GM19023 (cell line): ENCODE results near the gene CSPG4.
"Not testable (repeated sequence)": the region's sequence is repeated elsewhere in the genome, so short reads cannot be mapped to it uniquely, and the experiment has no call there.

Source experiments
- ATAC-seq: cut with Tn5 transposase; IDR thresholded peaks from one replicate; pipeline ENCODE4 v1.9.1; 2021; ENCODE audit warnings: mild to moderate bottlenecking, moderate library complexity; ENCODE audit not compliant: unreplicated experiment

CSPG4 gene

GRCh38 chr15:75693028-75693427 lies 19.6 kb downstream of the CSPG4 start:
- ATAC-seq, result not testable (repeated sequence)

GRCh38 chr15:75692311-75692710 lies 20.3 kb downstream of the CSPG4 start:
- ATAC-seq, result not testable (repeated sequence)

- not testable (repeated sequence) for ATAC-seq
Observed at GRCh38 chr15:75689429-75689828, 23.2 kb downstream of the CSPG4 start.

- ATAC-seq, result no peak
Observed at GRCh38 chr15:75688831-75689230, 23.8 kb downstream of the CSPG4 start.

GRCh38 chr15:75688278-75688557 lies 24.4 kb downstream of the CSPG4 start:
- no peak for ATAC-seq

- no peak for ATAC-seq
Observed at GRCh38 chr15:75687486-75688277, 25.0 kb downstream of the CSPG4 start.

- peak; percentile 60 for ATAC-seq
Observed at GRCh38 chr15:75686212-75686642, 26.4 kb downstream of the CSPG4 start.

GRCh38 chr15:75685195-75685594 lies 27.5 kb downstream of the CSPG4 start:
- no peak for ATAC-seq

- no peak for ATAC-seq
Observed at GRCh38 chr15:75684648-75685047, 28.0 kb downstream of the CSPG4 start.

GRCh38 chr15:75683646-75684312 lies 28.9 kb downstream of the CSPG4 start:
- not testable (repeated sequence) for ATAC-seq

GRCh38 chr15:75682181-75683135 lies 30.2 kb downstream of the CSPG4 start:
- no peak for ATAC-seq

GRCh38 chr15:75680007-75680789 lies 32.5 kb downstream of the CSPG4 start:
- no peak for ATAC-seq

- ATAC-seq, result not testable (repeated sequence)
Observed at GRCh38 chr15:75678324-75678690, 34.3 kb downstream of the CSPG4 start.

- no peak for ATAC-seq
Observed at GRCh38 chr15:75677465-75678323, 35.0 kb downstream of the CSPG4 start.

- no peak for ATAC-seq
Observed at GRCh38 chr15:75676688-75677464, 35.8 kb downstream of the CSPG4 start.

- ATAC-seq, result no peak
Observed at GRCh38 chr15:75675579-75676404, 36.9 kb downstream of the CSPG4 start.

GRCh38 chr15:75674366-75674765 lies 38.3 kb downstream of the CSPG4 start:
- no peak for ATAC-seq
